ENCODE measurements around the gene HEBP1.

DNA sequence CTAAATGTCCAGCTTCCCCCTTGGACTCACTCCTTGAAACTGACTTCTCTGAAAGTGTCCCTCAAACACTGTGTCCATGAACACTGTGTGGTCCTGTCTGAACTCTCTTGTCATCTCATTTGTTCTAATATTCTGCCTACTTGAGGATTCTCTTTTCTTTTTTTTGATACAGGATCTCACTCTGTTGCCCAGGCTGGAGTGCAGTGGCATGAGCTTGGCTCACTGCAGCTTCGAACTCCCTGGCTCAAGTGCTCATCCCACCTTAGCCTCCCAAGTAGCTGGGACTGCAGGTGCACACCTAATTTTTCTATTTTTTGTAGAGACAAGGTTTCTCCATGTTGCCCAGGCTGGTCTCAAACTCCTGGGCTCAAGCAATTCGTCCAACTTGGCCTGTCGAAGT, 4.9 kb upstream of the HEBP1 start:
- no peak for TF ChIP-seq ISL1 (CRISPR knock-in tag; IDR thresholded peaks at IDR 0.05)
- TF ChIP-seq, protein P1, sequence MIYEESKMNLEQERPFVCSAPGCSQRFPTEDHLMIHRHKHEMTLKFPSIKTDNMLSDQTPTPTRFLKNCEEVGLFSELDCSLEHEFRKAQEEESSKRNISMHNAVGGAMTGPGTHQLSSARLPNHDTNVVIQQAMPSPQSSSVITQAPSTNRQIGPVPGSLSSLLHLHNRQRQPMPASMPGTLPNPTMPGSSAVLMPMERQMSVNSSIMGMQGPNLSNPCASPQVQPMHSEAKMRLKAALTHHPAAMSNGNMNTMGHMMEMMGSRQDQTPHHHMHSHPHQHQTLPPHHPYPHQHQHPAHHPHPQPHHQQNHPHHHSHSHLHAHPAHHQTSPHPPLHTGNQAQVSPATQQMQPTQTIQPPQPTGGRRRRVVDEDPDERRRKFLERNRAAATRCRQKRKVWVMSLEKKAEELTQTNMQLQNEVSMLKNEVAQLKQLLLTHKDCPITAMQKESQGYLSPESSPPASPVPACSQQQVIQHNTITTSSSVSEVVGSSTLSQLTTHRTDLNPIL (CRISPR knock-in tag; IDR thresholded peaks at IDR 0.05; ENCODE audit: low read depth): no peak
- no peak for TF ChIP-seq CSDC2 (CRISPR knock-in tag; IDR thresholded peaks at IDR 0.05)
- TF ChIP-seq, protein P2, sequence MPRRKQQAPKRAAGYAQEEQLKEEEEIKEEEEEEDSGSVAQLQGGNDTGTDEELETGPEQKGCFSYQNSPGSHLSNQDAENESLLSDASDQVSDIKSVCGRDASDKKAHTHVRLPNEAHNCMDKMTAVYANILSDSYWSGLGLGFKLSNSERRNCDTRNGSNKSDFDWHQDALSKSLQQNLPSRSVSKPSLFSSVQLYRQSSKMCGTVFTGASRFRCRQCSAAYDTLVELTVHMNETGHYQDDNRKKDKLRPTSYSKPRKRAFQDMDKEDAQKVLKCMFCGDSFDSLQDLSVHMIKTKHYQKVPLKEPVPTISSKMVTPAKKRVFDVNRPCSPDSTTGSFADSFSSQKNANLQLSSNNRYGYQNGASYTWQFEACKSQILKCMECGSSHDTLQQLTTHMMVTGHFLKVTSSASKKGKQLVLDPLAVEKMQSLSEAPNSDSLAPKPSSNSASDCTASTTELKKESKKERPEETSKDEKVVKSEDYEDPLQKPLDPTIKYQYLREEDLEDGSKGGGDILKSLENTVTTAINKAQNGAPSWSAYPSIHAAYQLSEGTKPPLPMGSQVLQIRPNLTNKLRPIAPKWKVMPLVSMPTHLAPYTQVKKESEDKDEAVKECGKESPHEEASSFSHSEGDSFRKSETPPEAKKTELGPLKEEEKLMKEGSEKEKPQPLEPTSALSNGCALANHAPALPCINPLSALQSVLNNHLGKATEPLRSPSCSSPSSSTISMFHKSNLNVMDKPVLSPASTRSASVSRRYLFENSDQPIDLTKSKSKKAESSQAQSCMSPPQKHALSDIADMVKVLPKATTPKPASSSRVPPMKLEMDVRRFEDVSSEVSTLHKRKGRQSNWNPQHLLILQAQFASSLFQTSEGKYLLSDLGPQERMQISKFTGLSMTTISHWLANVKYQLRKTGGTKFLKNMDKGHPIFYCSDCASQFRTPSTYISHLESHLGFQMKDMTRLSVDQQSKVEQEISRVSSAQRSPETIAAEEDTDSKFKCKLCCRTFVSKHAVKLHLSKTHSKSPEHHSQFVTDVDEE (CRISPR knock-in tag; IDR thresholded peaks at IDR 0.05): no peak
- TF ChIP-seq TOX (CRISPR knock-in tag; IDR thresholded peaks at IDR 0.05; ENCODE audit: borderline replicate concordance): no peak
- no peak for TF ChIP-seq BACH2 (CRISPR knock-in tag; IDR thresholded peaks at IDR 0.05; ENCODE audit: borderline replicate concordance)
- no peak for TF ChIP-seq ZFP30 (CRISPR knock-in tag; IDR thresholded peaks at IDR 0.05)
- TF ChIP-seq PPARA (CRISPR knock-in tag; IDR thresholded peaks at IDR 0.05; ENCODE audit: borderline replicate concordance): no peak
- TF ChIP-seq ARNTL (CRISPR knock-in tag; IDR thresholded peaks at IDR 0.05; ENCODE audit: borderline replicate concordance, low read depth): no peak
- TF ChIP-seq, protein P3, sequence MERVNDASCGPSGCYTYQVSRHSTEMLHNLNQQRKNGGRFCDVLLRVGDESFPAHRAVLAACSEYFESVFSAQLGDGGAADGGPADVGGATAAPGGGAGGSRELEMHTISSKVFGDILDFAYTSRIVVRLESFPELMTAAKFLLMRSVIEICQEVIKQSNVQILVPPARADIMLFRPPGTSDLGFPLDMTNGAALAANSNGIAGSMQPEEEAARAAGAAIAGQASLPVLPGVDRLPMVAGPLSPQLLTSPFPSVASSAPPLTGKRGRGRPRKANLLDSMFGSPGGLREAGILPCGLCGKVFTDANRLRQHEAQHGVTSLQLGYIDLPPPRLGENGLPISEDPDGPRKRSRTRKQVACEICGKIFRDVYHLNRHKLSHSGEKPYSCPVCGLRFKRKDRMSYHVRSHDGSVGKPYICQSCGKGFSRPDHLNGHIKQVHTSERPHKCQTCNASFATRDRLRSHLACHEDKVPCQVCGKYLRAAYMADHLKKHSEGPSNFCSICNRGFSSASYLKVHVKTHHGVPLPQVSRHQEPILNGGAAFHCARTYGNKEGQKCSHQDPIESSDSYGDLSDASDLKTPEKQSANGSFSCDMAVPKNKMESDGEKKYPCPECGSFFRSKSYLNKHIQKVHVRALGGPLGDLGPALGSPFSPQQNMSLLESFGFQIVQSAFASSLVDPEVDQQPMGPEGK (CRISPR knock-in tag; IDR thresholded peaks at IDR 0.05; ENCODE audit: borderline replicate concordance): no peak
